HG03103 (cell line): Measurements from ENCODE around the gene RNASEH1.
A peak's percentile ranks its signal among the peaks of the same experiment; 100 is the strongest.

Source experiments
- ATAC-seq: cut with Tn5 transposase; IDR thresholded peaks from one replicate; pipeline ENCODE4 v1.9.1; 2021; ENCODE audit warnings: low read depth; ENCODE audit not compliant: unreplicated experiment

The RNASEH1 gene

GRCh38 chr2:3558205-3559014 lies at the start of gene RNASEH1:
Gene RNASEH1 (minus strand): TSS chr2:3558333. CDS start chr2:3558260, 73 bp downstream.
- ATAC-seq: peak; percentile 95

- no peak for ATAC-seq
Measured at GRCh38 chr2:3606370-3607201, 48.5 kb upstream of the RNASEH1 start.

DNA sequence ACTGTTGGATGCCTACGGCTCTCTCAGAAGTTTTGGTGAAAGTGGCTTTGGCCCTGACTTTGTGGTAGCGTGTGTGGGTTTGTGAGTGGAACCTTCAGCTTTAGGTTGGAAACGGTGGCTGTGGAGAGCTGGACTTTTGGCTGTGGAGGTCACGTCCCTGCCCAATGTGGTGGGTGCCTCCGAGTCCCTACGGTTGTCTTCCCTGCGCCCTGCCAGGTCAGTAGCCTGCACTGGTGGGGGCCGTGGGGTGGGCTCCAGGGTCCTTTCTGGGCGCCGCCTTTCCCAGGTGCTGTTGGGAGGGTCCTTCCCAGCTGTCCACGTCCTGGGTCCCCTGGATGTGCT lies 47.9 kb upstream of the RNASEH1 start:
- ATAC-seq: no peak

- no peak for ATAC-seq
Measured at GRCh38 chr2:3604991-3605961, 47.1 kb upstream of the RNASEH1 start.

- no peak for ATAC-seq
Measured at GRCh38 chr2:3604207-3604877, 46.2 kb upstream of the RNASEH1 start.

- no peak for ATAC-seq
Measured at GRCh38 chr2:3603536-3604206, 45.5 kb upstream of the RNASEH1 start.

GRCh38 chr2:3602553-3603339 lies 44.6 kb upstream of the RNASEH1 start:
- ATAC-seq: no peak

DNA sequence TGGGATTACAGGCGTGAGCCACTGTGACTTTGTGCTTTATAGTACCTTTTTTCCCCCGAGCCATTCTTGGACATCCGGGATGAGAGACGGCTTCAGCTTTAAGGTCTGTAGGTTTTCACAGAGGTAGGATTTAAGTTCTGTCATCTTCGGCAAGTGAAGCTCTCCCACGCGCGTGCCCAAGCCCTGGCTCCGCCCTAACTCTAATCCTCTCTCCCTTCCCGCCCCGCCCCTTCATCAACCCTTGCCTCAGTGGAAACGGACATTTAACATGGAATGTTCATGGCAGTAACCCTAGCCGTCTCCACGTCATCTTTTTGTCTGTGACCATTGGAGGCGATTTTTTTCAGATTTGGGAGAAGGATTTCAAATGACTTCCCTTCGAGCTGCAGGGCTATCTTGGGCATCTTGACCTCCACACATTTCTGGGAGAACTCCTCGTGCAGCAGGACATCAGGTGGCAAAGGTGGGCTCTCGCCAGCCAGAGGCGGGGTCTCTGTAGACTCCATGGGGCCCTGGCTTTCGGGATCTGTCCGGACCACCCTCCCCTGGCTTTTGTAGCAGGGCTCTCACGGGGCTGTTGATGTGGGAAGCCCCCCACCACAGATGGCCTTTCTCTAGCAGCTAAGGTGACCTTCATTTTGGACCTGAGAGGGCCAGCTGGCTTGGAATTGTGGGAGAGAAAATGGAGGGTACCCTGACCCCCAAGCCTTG lies 43.6 kb upstream of the RNASEH1 start:
- no peak for ATAC-seq

DNA sequence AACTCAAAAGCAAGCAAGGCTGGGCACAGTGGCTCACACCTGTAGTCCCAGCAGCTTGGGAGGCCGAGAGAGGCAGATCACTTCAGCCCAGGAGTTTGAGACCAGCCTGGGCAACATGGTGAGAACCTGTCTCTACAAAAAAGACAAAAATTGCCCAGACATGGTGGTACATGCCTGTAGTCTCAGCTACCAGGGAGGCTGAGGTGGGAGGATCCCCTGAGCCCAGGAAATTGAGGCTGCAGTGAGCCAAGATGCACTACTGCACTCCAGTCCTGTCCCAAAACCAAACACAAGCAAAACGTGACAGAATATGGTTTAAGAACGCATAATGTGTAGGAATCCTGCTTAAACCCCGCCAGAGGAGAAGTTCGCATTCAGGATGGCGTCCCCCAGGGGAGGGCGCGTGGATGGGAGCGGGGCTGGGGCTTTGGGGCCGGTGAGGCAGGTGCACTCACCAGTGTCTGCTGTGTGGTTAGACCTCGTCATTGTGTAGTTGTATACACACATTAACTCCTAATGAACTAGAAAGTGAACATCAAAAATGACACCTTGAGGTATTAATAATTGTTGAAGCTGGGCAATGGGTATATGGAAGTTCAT lies 42.2 kb upstream of the RNASEH1 start:
- ATAC-seq: no peak

DNA sequence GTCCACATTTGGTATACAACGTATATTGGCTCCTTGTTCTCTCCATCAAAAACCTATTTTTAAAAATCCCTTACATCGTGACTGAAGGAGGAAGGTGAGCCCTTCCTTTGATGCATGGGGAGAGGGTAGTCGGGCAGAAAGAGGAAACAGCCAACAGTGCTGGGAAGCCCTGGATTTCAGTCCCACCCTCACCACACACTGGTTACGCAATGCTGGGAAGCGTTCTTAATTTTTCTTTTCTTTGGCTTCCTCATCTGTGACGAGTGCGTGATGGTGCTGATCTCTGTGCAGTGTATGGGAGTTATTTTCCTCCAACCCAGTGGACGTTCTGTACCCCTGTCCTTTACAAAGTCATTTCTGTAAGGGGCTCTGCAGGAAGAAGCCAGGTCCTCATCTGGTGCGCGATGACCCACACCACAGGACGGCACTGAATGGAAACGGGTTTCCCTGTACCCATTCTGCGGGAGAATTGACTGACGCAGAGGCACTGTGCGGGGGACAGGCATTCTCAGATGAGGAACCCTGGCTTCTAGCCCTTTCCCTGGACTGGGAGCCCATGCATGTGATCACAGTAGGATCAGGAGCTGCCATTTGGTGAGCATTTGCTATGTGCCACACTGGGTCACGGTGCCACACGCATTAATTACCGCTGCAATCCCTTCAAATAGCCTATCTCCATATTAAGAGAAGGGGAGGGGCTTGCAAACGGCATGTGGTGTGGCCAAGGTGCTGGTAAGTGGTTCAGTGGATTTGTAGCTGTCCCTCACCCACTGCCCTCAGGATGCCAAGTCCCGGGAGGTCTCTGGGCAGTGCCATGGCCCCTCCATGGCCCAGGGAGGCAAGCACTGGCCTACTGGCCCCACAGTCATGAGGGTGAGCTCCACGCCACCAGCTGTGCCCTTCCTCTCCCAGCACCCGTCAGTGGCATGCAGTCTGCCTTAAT lies 41.0 kb upstream of the RNASEH1 start:
- ATAC-seq: no peak

DNA sequence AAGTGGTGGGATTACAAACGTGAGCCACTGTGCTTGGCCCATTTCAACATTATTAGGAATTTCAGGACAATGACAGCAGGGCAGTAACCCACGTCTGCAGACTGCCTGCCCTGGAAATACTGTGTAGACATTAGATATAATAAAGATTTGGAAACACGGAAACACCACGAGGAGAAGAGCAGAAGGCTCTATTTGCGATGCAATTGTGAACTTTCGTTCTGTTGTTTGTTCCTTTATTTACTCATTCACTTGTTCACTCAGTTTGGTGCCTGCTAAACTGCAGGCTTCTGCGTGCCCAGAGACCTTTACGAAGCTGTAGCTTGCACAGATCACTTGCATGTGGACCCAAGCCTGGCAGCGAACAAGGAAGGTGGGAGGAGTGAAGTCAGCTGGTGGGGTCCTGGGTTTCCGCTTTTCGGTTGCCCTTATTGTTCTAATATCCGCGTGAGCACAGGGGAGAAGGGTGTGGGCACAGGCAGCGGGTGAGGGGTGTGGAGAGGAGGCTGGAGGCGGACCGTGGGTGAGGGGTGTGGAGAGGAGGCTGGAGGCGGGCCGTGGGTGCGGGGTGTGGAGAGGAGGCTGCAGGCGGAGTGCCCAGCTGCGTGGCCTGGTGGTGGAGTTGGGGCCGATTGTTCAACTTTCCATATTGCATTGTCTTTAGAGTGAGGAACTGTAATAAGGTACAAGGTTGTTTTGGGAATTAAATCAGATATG lies 40.2 kb upstream of the RNASEH1 start:
- no peak for ATAC-seq

GRCh38 chr2:3597567-3597966 lies 39.4 kb upstream of the RNASEH1 start:
- ATAC-seq: no peak

DNA sequence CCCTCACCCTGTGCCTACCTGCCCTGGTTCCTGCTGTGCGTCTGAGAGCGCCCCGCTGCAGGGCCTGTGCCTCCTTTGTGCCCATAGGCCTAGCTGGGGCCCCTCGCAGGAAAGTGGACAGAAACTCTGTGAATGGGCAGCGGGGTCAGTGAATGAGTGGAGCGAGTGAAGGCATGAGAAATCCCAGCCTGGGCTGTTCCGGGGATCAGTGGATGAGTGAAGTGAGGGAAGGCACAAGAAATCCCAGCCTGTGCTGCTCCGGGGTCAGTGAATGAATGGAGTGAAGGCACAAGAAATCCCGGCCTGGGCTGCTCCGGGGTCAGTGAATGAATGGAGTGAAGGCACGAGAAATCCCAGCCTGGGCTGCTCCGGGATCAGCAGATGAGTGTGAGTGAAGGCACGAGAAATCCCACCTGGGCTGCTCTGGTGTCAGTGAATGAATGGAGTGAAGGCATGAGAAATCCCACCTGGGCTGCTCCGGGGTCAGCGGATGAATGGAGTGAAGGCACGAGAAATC lies 38.8 kb upstream of the RNASEH1 start:
- ATAC-seq: no peak

DNA sequence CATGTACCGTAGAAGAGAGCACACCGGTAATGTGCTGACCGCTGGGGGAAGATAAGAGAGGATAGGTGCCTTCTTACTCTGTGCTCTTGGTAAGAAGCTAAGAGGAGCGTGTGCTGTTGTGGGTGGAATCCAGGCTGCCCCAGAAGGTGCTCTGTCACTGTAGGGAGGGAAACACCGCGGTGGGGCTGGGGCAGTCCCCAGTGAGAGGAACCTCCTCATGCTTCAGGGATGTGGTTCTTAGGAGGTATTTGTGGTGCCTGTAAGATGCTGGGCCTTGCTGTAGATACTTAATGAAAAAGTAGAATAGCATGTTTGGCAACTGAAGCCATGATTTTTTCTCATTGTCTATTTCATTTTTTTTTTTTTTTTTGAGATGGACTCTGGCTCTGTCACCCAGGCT lies 37.9 kb upstream of the RNASEH1 start:
- peak; percentile 65 for ATAC-seq

DNA sequence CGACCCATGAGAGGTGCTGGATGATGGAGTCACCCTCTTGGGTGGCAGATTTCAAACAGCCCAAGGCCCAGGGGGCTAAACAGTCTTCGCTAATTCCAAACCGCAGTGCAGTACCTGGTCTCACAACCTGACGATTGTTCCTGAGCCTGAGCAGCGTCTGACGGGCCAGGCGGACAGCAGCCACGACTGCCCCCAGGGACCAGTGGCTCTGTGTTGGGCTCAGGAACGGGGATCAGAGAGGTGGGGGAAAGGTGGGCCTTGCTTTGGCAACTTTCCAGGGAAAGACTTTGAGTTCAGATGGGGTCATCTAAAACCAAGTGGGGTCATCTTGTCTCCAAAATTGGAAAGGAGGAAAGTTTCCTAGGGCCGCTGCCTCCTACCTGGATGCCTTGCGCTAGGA lies 37.3 kb upstream of the RNASEH1 start:
- ATAC-seq: no peak
